Activated CD4-positive, alpha-beta T cell treated with anti-CD3 and anti-CD28 coated beads for 4 hours (primary cell): ENCODE data around the gene FLCN.
A peak's percentile ranks its signal among the peaks of the same experiment; 100 is the strongest.
"Not testable (repeated sequence)": the region's sequence is repeated elsewhere in the genome, so short reads cannot be mapped to it uniquely, and the experiment has no call there.

Experiments used
- DNase-seq, 2 donors: peaks; one replicate each; pipeline ENCODE4 v3.0.0-alpha.2; 2020

The FLCN gene

DNA sequence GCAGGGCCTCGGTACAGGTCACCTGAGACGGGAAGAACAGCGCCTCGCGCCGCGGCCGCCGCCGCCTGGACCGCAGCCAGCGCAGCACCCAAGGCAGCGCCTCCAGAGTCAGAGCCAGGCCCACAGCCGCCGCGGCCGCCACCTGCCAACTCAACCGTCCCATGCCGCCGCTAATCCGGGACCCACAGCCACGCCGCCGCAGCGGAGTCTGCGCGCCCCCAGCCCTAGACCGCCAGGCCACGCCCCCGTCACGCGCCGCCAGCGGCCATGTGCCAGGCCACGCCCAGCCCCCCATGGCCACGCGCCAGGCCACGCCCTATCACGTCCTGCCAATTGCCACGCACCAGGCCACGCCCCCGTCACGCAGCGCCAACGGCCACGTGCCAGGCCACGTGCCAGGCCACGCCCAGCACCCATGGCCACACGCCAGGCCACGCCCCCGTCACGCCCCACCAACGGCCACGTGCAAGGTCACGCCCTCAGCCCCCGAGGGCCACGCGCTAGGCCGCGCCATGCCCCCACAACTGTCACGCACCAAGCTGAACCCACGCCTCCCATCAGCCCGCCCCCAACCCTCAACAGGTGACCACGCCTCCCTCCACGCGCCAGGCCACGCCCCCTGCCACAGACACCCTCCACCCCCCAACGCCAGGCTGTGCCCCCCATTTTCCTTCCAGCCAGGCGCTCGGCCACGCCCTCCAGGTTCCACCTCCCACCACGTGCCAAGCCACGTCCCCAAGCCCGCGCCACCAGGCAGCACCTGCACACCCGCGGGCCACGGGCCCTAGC, 30.6 kb downstream of the FLCN start, which contains the start of gene PLD6:
PLD6 (minus strand) TSS at position 210 of the 789 bp plus-strand sequence; CDS start at position 163, 47 bp downstream.
- peak; percentile 92 to 94 for DNase-seq

DNA sequence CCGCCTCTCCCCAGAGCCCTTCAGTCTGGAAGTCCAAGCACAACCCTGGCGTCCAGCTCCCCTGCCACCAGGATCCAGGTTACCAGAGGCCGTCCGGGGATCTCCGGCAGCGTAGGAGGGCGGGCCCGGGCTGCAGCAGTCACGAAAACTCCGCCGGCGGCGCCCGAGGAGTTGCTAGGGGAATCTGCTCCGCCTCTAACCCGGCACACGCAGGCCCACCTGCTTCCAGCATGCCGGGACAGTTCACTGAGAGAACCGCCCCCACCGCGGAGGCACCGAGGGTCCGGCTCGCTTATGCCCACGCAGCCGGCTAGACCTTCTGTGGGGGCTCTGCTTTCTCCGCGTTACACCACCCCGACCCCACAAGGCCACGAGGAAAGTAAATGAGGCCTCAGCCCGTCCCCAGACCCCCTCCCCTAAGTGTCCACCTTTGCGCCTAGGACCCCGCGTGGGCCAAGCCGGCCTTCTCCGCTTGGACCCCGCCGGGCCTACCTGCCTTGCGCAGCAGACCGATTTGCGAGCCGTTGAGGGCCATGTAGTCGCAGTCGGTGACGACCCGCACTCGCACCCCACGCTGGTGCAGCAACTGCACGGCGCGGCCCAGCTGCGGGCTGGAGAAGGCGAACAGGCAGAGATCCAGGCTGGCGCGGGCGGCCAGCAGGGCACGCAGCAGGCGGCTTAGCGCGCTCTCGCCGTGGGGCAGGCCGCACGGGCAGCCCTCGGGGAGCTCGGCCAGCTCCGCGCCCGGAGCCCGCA, 31.4 kb downstream of the FLCN start:
- peak; percentile 63 to 68 for DNase-seq

- DNase-seq, result no peak
Measured at GRCh38 chr17:17204635-17205231, 32.2 kb downstream of the FLCN start.

DNA sequence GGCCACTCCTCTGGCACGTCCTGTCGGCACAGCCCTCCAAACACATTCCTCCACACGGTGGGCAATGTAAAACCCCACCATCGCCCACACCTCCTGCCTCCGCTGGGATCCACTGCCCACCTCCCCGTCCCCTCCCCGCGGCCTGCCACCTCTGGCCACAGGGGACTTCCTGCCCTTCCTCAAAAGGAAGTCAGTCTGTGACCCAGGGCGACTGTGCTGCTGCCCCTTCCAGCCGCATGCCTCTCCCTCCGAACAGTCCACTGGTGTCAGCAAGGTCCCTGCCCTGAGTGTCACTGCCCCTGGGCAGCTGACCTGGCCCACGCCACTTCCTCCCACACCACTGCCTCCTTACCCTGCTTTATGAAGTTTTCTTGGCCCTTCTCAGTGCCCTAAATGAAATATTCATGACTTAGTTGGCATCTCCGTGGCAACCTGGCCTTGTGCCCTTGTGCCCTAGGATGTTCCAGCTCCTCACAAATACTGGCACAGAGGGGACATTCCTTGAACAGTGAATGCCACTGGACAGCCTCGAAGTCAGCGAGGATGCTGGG, 32.9 kb downstream of the FLCN start:
- no peak for DNase-seq

DNA sequence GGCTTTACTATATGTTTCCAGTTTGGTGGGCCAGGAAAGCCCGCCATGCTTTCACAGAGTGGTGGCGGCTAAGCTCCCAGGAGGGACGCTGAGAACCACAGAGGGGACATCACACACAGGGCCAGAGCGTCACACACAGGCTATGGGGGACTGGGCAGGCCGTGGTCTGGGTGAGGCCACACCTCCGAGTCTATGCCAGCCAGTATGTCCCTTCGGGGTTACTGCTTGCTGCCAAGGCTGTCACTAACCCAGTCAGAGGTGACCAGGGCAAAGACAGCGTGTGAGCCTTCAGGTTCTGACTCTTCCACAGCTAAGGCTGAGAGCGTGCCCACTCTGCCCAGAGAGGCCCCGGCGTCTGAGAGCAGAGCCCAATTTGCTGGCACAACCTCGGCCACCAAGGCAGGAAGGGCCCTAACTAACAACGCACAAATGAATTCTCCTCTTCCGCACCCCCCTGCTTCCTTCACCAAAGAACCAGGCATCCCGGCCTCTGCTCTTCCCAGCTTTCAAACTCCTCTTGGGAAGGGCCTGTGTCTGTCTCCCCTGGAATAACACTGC, 33.7 kb downstream of the FLCN start:
- DNase-seq, result no peak

GRCh38 chr17:17201907-17202306, 35.1 kb downstream of the FLCN start:
- DNase-seq, result no peak

GRCh38 chr17:17201271-17201670, 35.7 kb downstream of the FLCN start:
- no peak for DNase-seq

DNA sequence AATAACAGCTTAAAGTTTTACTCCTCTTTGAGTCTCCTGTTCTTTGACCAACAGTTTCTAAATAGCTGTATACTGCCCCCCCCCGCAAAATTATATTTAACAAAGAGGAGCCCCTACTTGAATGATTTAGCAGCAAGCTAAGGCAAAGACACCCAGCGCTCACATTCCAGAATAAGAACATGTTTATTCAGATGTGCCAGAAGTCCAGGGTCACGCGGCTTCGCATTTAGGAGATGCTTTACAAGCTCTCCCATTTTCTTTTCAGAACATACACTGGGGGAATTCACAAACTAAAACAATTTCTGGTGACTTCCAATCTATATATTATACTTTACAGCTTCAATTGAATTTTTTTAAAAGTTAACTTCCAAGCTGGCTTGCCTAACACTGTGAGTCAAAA, 36.1 kb downstream of the FLCN start:
- DNase-seq, result no peak

- DNase-seq, result no peak
Measured at GRCh38 chr17:17200311-17200710, 36.7 kb downstream of the FLCN start.

DNA sequence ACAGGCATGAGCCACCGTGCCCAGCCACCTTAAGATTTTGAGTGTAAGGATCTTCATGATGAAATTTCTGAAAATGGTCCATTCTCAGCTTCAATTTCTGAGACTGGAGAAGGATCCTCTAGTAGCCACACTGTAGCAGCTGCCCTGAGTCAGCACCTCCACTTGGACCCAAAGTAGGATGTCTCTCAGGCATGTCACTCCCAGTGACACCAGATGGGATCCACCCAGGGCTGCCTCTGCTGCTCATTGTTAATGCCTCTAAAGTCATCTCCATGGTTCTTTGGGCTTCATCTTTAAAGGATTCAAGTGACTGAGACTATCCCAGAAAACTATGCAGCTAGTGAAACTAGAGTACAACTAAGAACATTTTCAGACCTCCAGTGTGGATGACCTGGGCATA, 38.7 kb downstream of the FLCN start:
- DNase-seq, result no peak

- DNase-seq, result no peak
Measured at GRCh38 chr17:17196776-17197175, 40.2 kb downstream of the FLCN start.

- not testable (repeated sequence) for DNase-seq
Measured at GRCh38 chr17:17195466-17195865, 41.5 kb downstream of the FLCN start.

DNA sequence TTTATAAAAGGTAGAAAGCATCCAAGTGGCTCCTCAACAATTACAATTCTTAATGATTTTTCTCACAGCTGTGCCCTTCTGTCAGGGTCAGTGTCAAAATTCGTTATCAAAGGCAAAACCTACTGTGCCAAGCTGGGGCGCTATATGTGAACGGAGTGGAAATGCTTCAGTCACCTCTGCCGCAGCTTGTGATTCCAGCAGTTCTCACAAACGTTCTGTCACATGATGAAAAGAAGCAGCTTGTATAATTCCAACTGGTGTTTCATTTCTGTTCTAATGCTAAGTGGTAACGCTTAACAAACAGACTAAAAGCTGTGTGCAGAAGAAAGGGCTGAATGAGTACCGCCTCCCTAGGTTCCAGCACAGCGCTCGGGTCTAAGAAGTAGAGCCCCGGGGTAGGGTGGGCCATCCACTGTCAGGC, 45.0 kb downstream of the FLCN start:
- no peak for DNase-seq

GRCh38 chr17:17191346-17191792, 45.6 kb downstream of the FLCN start:
- DNase-seq, result no peak

DNA sequence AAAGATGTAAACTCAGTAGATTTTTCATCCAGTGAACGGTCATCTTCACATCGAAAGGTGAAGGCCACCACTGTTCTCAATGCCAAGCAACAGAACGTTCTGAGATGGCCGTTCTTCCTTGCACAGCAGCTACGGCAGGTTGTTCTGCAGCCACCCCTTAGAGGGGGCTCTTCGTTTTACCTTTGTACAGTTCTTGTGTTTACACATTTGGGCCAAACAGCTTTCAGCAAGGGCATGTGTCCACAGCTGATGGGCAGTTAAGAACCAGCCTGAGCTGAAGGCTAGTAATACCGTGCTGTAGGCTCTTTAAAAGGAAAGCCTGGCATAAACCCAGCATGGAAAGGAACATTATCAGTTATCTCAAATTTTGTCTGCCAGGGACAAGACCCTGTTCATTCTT, 46.8 kb downstream of the FLCN start:
- DNase-seq, result no peak

- no peak for DNase-seq
Measured at GRCh38 chr17:17189559-17189958, 47.4 kb downstream of the FLCN start.

GRCh38 chr17:17188586-17188985, 48.4 kb downstream of the FLCN start:
- DNase-seq, result no peak

- DNase-seq, result no peak
Measured at GRCh38 chr17:17186551-17187505, 50.1 kb downstream of the FLCN start.

- DNase-seq, result peak in 1 of 2 donors; percentile 32
Measured at GRCh38 chr17:17186051-17186450, 50.9 kb downstream of the FLCN start.

DNA sequence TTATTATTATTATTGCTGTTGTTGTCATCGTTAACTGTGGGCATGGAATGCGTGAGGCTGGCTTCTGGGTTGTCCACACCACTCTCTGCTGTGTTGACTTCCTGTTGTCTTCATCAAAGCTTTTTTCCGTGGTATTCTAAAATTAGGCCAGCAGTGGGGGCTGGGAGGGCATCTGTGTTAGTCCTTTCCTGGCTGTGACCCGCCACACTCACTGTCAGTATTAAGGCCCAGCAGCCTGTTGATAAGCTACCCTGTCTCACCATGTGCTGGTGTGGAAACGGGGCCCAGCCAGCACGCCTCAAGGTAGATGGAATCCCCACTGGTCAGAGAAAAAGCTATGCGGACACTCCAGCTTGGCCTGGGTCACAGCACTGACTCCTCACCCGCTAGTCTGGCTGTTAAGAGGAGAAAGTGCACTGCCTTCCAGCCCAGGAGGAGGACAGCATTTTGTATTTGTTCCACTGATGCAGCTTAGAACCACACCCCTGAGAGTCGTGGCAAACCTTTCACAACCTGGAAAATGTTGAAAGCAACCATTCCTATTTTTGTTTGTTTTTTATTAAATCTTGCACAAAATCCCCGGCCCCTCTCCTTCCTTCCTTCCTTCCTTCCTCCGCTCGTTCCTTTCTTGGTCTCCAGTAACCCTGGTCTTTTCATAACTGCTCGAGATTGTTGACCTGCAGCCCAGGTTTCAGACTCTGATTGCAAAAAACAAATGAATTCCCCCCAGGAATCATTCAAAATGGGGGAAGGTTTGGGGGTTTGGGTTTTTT, 51.8 kb downstream of the FLCN start:
- not testable (repeated sequence) for DNase-seq

DNA sequence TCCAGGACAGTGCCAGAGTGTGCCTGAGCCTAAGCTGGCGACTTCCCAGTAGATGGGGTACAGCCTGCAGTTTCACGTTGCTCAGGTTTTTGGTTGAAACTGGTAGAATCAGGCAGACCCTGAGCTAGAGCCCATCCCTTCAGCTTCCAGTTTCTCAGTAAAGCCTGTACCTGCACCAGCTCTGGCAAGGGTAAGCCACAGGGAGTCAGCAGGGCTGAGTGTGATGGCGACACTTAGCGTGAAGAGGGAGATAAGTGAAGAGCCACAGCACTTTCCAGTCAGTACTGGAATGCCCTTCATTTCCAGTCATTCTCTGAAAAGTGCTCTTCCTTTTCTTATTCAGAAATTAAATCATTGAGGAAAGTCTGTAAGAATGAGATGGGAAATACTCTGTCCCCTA, 53.2 kb downstream of the FLCN start:
- DNase-seq, result no peak
